Sigmoid colon (tissue), 4 donors: Measurements from ENCODE around the gene TUBGCP3.

Source experiments
- EP300 ChIP-seq, 4 donors: sonication (generic); formaldehyde crosslinking; IDR thresholded peaks; one replicate each; pipeline ENCODE4 v1.6.1; 2017; ENCODE audit warnings: antibody characterized with exemption in 4 of 4
- POLR2A ChIP-seq, 2 donors: fragments of 450-650 bp; IDR thresholded peaks; one replicate each; pipeline ENCODE4 v1.6.1; 2016; ENCODE audit warnings: antibody characterized with exemption in 2 of 2, mild to moderate bottlenecking in 2 of 2, moderate library complexity in 2 of 2
- POLR2AphosphoS5 ChIP-seq, 4 donors: sonication (generic); formaldehyde crosslinking; IDR thresholded peaks; one replicate each; pipeline ENCODE4 v1.6.1; 2017; ENCODE audit warnings: antibody characterized with exemption in 4 of 4
- TF ChIP-seq, protein P1 (sequence below), 4 experiments: fragments of 450-650 bp in 3 of 4; fragments of 200-600 bp in 1 of 4; IDR thresholded peaks; one replicate each; pipeline ENCODE4 v1.5.1; 2016 to 2019; ENCODE audit warnings: antibody characterized with exemption in 4 of 4, mild to moderate bottlenecking in 3 of 4, moderate library complexity in 2 of 4

- TF ChIP-seq POLR2A (IDR thresholded peaks at IDR 0.05) (no peak), POLR2AphosphoS5 (IDR thresholded peaks at IDR 0.05) (no peak), EP300 (IDR thresholded peaks at IDR 0.05) (no peak)
- TF ChIP-seq, protein P1, sequence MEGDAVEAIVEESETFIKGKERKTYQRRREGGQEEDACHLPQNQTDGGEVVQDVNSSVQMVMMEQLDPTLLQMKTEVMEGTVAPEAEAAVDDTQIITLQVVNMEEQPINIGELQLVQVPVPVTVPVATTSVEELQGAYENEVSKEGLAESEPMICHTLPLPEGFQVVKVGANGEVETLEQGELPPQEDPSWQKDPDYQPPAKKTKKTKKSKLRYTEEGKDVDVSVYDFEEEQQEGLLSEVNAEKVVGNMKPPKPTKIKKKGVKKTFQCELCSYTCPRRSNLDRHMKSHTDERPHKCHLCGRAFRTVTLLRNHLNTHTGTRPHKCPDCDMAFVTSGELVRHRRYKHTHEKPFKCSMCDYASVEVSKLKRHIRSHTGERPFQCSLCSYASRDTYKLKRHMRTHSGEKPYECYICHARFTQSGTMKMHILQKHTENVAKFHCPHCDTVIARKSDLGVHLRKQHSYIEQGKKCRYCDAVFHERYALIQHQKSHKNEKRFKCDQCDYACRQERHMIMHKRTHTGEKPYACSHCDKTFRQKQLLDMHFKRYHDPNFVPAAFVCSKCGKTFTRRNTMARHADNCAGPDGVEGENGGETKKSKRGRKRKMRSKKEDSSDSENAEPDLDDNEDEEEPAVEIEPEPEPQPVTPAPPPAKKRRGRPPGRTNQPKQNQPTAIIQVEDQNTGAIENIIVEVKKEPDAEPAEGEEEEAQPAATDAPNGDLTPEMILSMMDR (IDR thresholded peaks at IDR 0.05): no peak
Observed at GRCh38 chr13:112574834-112575613, 12.9 kb downstream of the TUBGCP3 start.
